ENCODE results near the gene NEGR1.

NEGR1 gene

DNA sequence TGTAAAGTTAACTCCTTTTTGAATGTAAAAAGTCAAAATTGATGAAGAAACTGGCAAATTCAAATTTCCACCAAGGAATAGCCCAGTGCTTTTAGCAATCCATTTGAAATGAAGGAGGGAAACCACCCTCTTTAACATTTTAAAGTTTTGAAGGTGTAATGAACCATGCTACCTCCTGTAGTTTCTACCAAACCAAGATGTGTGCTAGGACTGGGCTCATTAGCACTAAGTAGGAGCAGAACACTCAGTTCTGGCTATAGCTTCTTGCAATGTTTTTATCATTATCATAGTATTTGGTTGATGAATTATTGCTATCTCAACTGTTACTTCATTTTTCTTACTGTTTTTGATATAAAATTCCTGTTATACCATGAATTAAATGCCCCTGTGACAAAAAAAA lies 882.3 kb downstream of the NEGR1 start:
- no peaks in the 10 kb centered on the region for H3K27me3 Mint-ChIP-seq
- H3K36me3 Mint-ChIP-seq: no peaks in the 10 kb centered on the region
- peaks cover 10% of the 10 kb centered on the region for H3K9me3 Mint-ChIP-seq
- H3K4me1 Mint-ChIP-seq: no peaks in the 10 kb centered on the region
- no peak overlapping the region for H3K27ac Mint-ChIP-seq
- H3K4me3 Mint-ChIP-seq: no peak overlapping the region

DNA sequence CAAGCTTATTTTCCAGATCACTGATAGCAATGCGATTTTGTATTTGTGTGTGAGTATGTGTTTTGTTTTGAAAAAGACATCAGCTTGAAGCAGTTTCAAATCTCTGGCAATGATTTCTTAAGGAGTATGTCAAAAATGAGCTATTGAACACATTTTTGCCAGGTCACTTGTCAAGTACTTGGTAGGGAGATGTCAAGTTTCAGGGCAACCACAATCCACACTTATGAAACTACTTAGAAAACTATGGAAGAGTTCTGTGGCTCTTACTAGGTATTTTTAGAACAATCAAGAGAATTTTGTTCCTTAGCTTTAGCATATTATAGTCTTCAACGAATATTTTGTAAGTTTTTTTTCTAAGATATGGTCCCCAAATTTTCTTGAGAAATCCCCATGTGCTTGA lies 882.7 kb downstream of the NEGR1 start:
- Mint-ChIP-seq H3K4me1 (no peaks in the 10 kb centered on the region), H3K4me3 (no peak overlapping the region), H3K27ac (no peak overlapping the region), H3K36me3 (no peaks in the 10 kb centered on the region), H3K9me3 (peaks cover 13% of the 10 kb centered on the region), H3K27me3 (no peaks in the 10 kb centered on the region)

- Mint-ChIP-seq H3K36me3 (no peaks in the 10 kb centered on the region), H3K4me1 (no peaks in the 10 kb centered on the region), H3K9me3 (peaks cover 15% of the 10 kb centered on the region), H3K27ac (no peak overlapping the region), H3K4me3 (no peak overlapping the region), H3K27me3 (no peaks in the 10 kb centered on the region)
Measured at GRCh38 chr1:71393301-71393700, 889.0 kb downstream of the NEGR1 start.

GRCh38 chr1:71390518-71390917 lies 891.8 kb downstream of the NEGR1 start:
- H3K27me3 Mint-ChIP-seq: no peaks in the 10 kb centered on the region
- H3K9me3 Mint-ChIP-seq: peaks cover 27% of the 10 kb centered on the region
- no peaks in the 10 kb centered on the region for H3K4me1 Mint-ChIP-seq

GRCh38 chr1:71377886-71378285 lies 904.5 kb downstream of the NEGR1 start:
- Mint-ChIP-seq H3K27me3 (no peaks in the 10 kb centered on the region), H3K27ac (no peak overlapping the region), H3K4me3 (no peak overlapping the region), H3K9me3 (peaks cover 35% of the 10 kb centered on the region), H3K36me3 (no peaks in the 10 kb centered on the region), H3K4me1 (no peaks in the 10 kb centered on the region)

More at GRCh38 chr1:71390518-71390917, 891.8 kb downstream of the NEGR1 start:
- Mint-ChIP-seq H3K4me3 (no peak overlapping the region), H3K36me3 (no peaks in the 10 kb centered on the region), H3K27ac (no peak overlapping the region)

GRCh38 chr1:71372496-71372895 lies 909.8 kb downstream of the NEGR1 start:
- Mint-ChIP-seq H3K27me3 (no peaks in the 10 kb centered on the region), H3K36me3 (no peaks in the 10 kb centered on the region), H3K4me3 (no peak overlapping the region), H3K27ac (no peak overlapping the region), H3K9me3 (peaks cover 11% of the 10 kb centered on the region), H3K4me1 (no peaks in the 10 kb centered on the region)

- Mint-ChIP-seq H3K36me3 (no peaks in the 10 kb centered on the region), H3K27me3 (no peaks in the 10 kb centered on the region), H3K4me3 (no peak overlapping the region), H3K4me1 (no peaks in the 10 kb centered on the region), H3K27ac (no peak overlapping the region), H3K9me3 (peaks cover 4% of the 10 kb centered on the region)
Measured at GRCh38 chr1:71371581-71371980, 910.8 kb downstream of the NEGR1 start.

- H3K27ac Mint-ChIP-seq: no peak overlapping the region
Measured at GRCh38 chr1:71364236-71364635, 918.1 kb downstream of the NEGR1 start.

GRCh38 chr1:71362691-71363090 lies 919.6 kb downstream of the NEGR1 start:
- H3K9me3 Mint-ChIP-seq: no peaks in the 10 kb centered on the region
- H3K27me3 Mint-ChIP-seq: no peaks in the 10 kb centered on the region
- no peak overlapping the region for H3K27ac Mint-ChIP-seq
- H3K4me3 Mint-ChIP-seq: no peak overlapping the region
- no peaks in the 10 kb centered on the region for H3K4me1 Mint-ChIP-seq
- H3K36me3 Mint-ChIP-seq: no peaks in the 10 kb centered on the region

More at GRCh38 chr1:71364236-71364635, 918.1 kb downstream of the NEGR1 start:
- no peaks in the 10 kb centered on the region for H3K27me3 Mint-ChIP-seq
- H3K4me1 Mint-ChIP-seq: no peaks in the 10 kb centered on the region
- no peaks in the 10 kb centered on the region for H3K36me3 Mint-ChIP-seq
- H3K9me3 Mint-ChIP-seq: no peaks in the 10 kb centered on the region
- no peak overlapping the region for H3K4me3 Mint-ChIP-seq

GRCh38 chr1:71362076-71362475 lies 920.3 kb downstream of the NEGR1 start:
- Mint-ChIP-seq H3K4me3 (no peak overlapping the region), H3K36me3 (no peaks in the 10 kb centered on the region), H3K27ac (no peak overlapping the region), H3K9me3 (no peaks in the 10 kb centered on the region), H3K27me3 (no peaks in the 10 kb centered on the region), H3K4me1 (no peaks in the 10 kb centered on the region)

DNA sequence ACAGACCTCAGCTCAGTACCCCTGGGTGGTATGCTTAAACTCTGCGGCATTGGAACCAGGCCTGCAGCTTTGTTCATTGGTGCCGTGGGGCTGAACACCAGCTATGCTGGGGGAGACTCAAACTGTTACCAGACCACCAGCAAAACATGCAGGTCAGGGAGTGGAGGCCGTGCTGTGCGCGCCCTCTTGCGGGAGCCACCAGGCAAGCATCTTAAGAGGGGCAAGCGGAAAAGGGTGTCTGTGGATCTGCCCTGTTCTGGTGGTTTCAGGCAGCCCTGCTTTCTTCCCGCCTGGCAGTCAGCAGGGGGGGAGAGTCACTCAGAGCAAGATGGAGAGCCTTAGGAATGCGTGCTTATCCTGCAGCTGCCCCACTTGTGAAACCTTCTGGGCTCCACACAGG lies 924.6 kb downstream of the NEGR1 start:
- H3K9me3 Mint-ChIP-seq: no peaks in the 10 kb centered on the region

DNA sequence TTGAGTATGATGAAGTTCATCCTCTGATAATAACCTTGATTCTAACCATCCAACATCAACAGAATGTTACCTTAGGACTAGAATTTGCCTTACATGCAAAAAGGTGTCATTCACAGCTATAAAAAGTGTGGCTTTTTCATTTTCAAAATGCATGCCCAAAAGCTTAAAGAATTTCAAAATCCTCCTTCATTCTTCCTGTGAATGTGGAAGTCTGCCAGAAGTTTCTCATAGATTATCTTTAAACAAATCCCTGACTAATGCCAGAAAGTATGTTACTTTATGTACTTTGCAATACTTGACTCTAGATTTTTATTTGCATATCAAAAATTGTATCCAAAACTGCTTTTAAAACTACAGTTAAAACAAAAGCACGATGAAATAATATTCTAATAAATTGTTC lies 930.9 kb downstream of the NEGR1 start:
- Mint-ChIP-seq H3K9me3 (no peaks in the 10 kb centered on the region), H3K27me3 (no peaks in the 10 kb centered on the region), H3K27ac (no peak overlapping the region), H3K4me1 (no peaks in the 10 kb centered on the region), H3K4me3 (no peak overlapping the region), H3K36me3 (no peaks in the 10 kb centered on the region)

More for the DNA sequence above, 924.6 kb downstream of the NEGR1 start:
- no peaks in the 10 kb centered on the region for H3K27me3 Mint-ChIP-seq
- no peak overlapping the region for H3K27ac Mint-ChIP-seq
- H3K36me3 Mint-ChIP-seq: no peaks in the 10 kb centered on the region
- H3K4me3 Mint-ChIP-seq: no peak overlapping the region
- H3K4me1 Mint-ChIP-seq: no peaks in the 10 kb centered on the region

GRCh38 chr1:71350805-71351204 lies 931.5 kb downstream of the NEGR1 start:
- H3K4me1 Mint-ChIP-seq: no peaks in the 10 kb centered on the region
- H3K36me3 Mint-ChIP-seq: no peaks in the 10 kb centered on the region
- no peaks in the 10 kb centered on the region for H3K27me3 Mint-ChIP-seq
- H3K27ac Mint-ChIP-seq: no peak overlapping the region
- H3K4me3 Mint-ChIP-seq: no peak overlapping the region
- peaks cover under 1% of the 10 kb centered on the region for H3K9me3 Mint-ChIP-seq

GRCh38 chr1:71350330-71350729 lies 932.0 kb downstream of the NEGR1 start:
- no peaks in the 10 kb centered on the region for H3K27me3 Mint-ChIP-seq
- no peaks in the 10 kb centered on the region for H3K36me3 Mint-ChIP-seq
- no peak overlapping the region for H3K4me3 Mint-ChIP-seq
- peaks cover 3% of the 10 kb centered on the region for H3K9me3 Mint-ChIP-seq
- H3K27ac Mint-ChIP-seq: no peak overlapping the region
- H3K4me1 Mint-ChIP-seq: no peaks in the 10 kb centered on the region
